Inflammatory macrophage treated with lipopolysaccharide for 4 hours (primary cell): ENCODE measurements around the gene VENTX.
"Not testable (repeated sequence)": the region's sequence is repeated elsewhere in the genome, so short reads cannot be mapped to it uniquely, and the experiment has no call there.

Experiments
- DNase-seq: peaks from one replicate; pipeline ENCODE4 v3.0.0-alpha.2; 2020

VENTX gene

GRCh38 chr10:133217800-133218589 lies 19.7 kb upstream of the VENTX start:
- no peak for DNase-seq

- DNase-seq, result no peak
Measured at GRCh38 chr10:133218891-133219290, 18.8 kb upstream of the VENTX start.

- DNase-seq, result no peak
Measured at GRCh38 chr10:133219782-133220181, 17.9 kb upstream of the VENTX start.

- DNase-seq, result no peak
Measured at GRCh38 chr10:133221331-133221730, 16.3 kb upstream of the VENTX start.

- DNase-seq, result not testable (repeated sequence)
Measured at GRCh38 chr10:133221756-133222155, 15.9 kb upstream of the VENTX start.

- DNase-seq, result no peak
Measured at GRCh38 chr10:133224076-133224475, 13.6 kb upstream of the VENTX start.

- no peak for DNase-seq
Measured at GRCh38 chr10:133224756-133225372, 12.8 kb upstream of the VENTX start.

GRCh38 chr10:133225707-133226191 lies 11.9 kb upstream of the VENTX start:
- no peak for DNase-seq

- DNase-seq, result no peak
Measured at GRCh38 chr10:133226251-133226808, 11.3 kb upstream of the VENTX start.

- no peak for DNase-seq
Measured at GRCh38 chr10:133227256-133227655, 10.4 kb upstream of the VENTX start.

- DNase-seq, result no peak
Measured at GRCh38 chr10:133229265-133230043, 8.2 kb upstream of the VENTX start.

GRCh38 chr10:133230044-133230361 lies 7.7 kb upstream of the VENTX start, which contains the start of gene UTF1:
Gene UTF1, plus strand, starts transcription at chr10:133230217. Its CDS starts 72 bp downstream, at chr10:133230289.
- DNase-seq, result no peak

- DNase-seq, result peak; percentile 50
Measured at GRCh38 chr10:133230387-133231195, 7.1 kb upstream of the VENTX start.

- no peak for DNase-seq
Measured at GRCh38 chr10:133231244-133231945, 6.3 kb upstream of the VENTX start.

- DNase-seq, result no peak
Measured at GRCh38 chr10:133231946-133232574, 5.6 kb upstream of the VENTX start.

- DNase-seq, result peak; percentile 42
Measured at GRCh38 chr10:133234796-133235195, 2.9 kb upstream of the VENTX start.

- DNase-seq, result peak; percentile 11
Measured at GRCh38 chr10:133235265-133235855, 2.3 kb upstream of the VENTX start.

- DNase-seq, result peak; percentile 43
Measured at GRCh38 chr10:133235932-133236331, 1.7 kb upstream of the VENTX start.

- DNase-seq, result no peak
Measured at GRCh38 chr10:133236401-133237240, 1.0 kb upstream of the VENTX start.

GRCh38 chr10:133237241-133237587 lies 441 bp upstream of the VENTX start:
- no peak for DNase-seq
